ENCODE data around the gene RSAD1.

RSAD1 gene

GRCh38 chr17:50464736-50465135 lies 13.9 kb upstream of the RSAD1 start:
- Histone ChIP-seq H3K36me3 (replicated peaks) (no peaks in the 10 kb centered on the region), H3K4me1 (no peaks in the 10 kb centered on the region), H3K9me3 (no peaks in the 10 kb centered on the region), H3K4me3 (no peak overlapping the region), H3K27me3 (ENCODE audit: low read depth) (no peaks in the 10 kb centered on the region)
- in situ Hi-C loops (cut with MboI; ENCODE audit: low sequenced_read_pairs), result no loop called here
- DNase-seq (ENCODE audit: low spot score in 2 of 2), result no peak

- in situ Hi-C loops (cut with MboI; ENCODE audit: low sequenced_read_pairs), result no loop called here
- no peaks in the 10 kb centered on the region for H3K36me3 ChIP-seq (replicated peaks)
- H3K9me3 ChIP-seq, result no peaks in the 10 kb centered on the region
- no peaks in the 10 kb centered on the region for H3K4me1 ChIP-seq
- no peak overlapping the region for H3K4me3 ChIP-seq
- no peaks in the 10 kb centered on the region for H3K27me3 ChIP-seq (ENCODE audit: low read depth)
- DNase-seq (ENCODE audit: low spot score in 2 of 2), result no peak
These were observed 13.5 kb upstream of the RSAD1 start for GRCh38 chr17:50465171-50465570.

GRCh38 chr17:50465635-50466034 lies 13.0 kb upstream of the RSAD1 start:
- Histone ChIP-seq H3K4me3 (no peak overlapping the region), H3K9me3 (no peaks in the 10 kb centered on the region), H3K4me1 (no peaks in the 10 kb centered on the region), H3K27me3 (ENCODE audit: low read depth) (no peaks in the 10 kb centered on the region), H3K36me3 (replicated peaks) (no peaks in the 10 kb centered on the region)
- DNase-seq (ENCODE audit: low spot score in 2 of 2), result no peak
- in situ Hi-C loops (cut with MboI; ENCODE audit: low sequenced_read_pairs), result no loop called here

GRCh38 chr17:50466371-50467113 lies 12.1 kb upstream of the RSAD1 start:
- Histone ChIP-seq H3K4me3 (no peak overlapping the region), H3K4me1 (no peaks in the 10 kb centered on the region), H3K9me3 (no peaks in the 10 kb centered on the region), H3K36me3 (replicated peaks) (no peaks in the 10 kb centered on the region), H3K27me3 (ENCODE audit: low read depth) (no peaks in the 10 kb centered on the region)
- DNase-seq (ENCODE audit: low spot score in 2 of 2), result no peak
- in situ Hi-C loops (cut with MboI; ENCODE audit: low sequenced_read_pairs), result no loop called here

GRCh38 chr17:50467114-50467854 lies 11.4 kb upstream of the RSAD1 start:
- Histone ChIP-seq H3K27me3 (ENCODE audit: low read depth) (no peaks in the 10 kb centered on the region), H3K4me3 (no peak overlapping the region), H3K36me3 (replicated peaks) (no peaks in the 10 kb centered on the region), H3K4me1 (no peaks in the 10 kb centered on the region), H3K9me3 (no peaks in the 10 kb centered on the region)
- DNase-seq (ENCODE audit: low spot score in 2 of 2), result no peak
- in situ Hi-C loops (cut with MboI; ENCODE audit: low sequenced_read_pairs), result no loop called here

- DNase-seq (ENCODE audit: low spot score in 2 of 2), result no peak
These were observed 10.8 kb upstream of the RSAD1 start for GRCh38 chr17:50467855-50468303.

GRCh38 chr17:50468304-50469207 lies 10.1 kb upstream of the RSAD1 start, which contains the start of gene CHAD:
Gene CHAD, minus strand, starts transcription at chr17:50468880. Its CDS starts 67 bp downstream, at chr17:50468813.
- Histone ChIP-seq H3K27me3 (ENCODE audit: low read depth) (no peaks in the 10 kb centered on the region), H3K4me3 (no peak within 1 kb of the TSS), H3K36me3 (replicated peaks) (no peaks in the 10 kb centered on the region), H3K4me1 (no peaks in the 10 kb centered on the region), H3K9me3 (no peaks in the 10 kb centered on the region)
- in situ Hi-C loops (cut with MboI; ENCODE audit: low sequenced_read_pairs), result no loop called here
- DNase-seq (ENCODE audit: low spot score in 2 of 2), result no peak

More at GRCh38 chr17:50467855-50468303, 10.8 kb upstream of the RSAD1 start:
- H3K27me3 ChIP-seq (ENCODE audit: low read depth), result no peaks in the 10 kb centered on the region
- H3K4me1 ChIP-seq, result no peaks in the 10 kb centered on the region
- no peaks in the 10 kb centered on the region for H3K36me3 ChIP-seq (replicated peaks)
- H3K9me3 ChIP-seq, result no peaks in the 10 kb centered on the region
- in situ Hi-C loops (cut with MboI; ENCODE audit: low sequenced_read_pairs), result no loop called here
- no peak overlapping the region for H3K4me3 ChIP-seq

- no peaks in the 10 kb centered on the region for H3K27me3 ChIP-seq (ENCODE audit: low read depth)
- in situ Hi-C loops (cut with MboI; ENCODE audit: low sequenced_read_pairs), result no loop called here
- H3K4me1 ChIP-seq, result no peaks in the 10 kb centered on the region
- no peaks in the 10 kb centered on the region for H3K9me3 ChIP-seq
- H3K4me3 ChIP-seq, result no peak overlapping the region
- no peak for DNase-seq (ENCODE audit: low spot score in 2 of 2)
- H3K36me3 ChIP-seq (replicated peaks), result no peaks in the 10 kb centered on the region
These were observed 9.5 kb upstream of the RSAD1 start for GRCh38 chr17:50469208-50469605.

GRCh38 chr17:50469671-50470305 lies 8.9 kb upstream of the RSAD1 start:
- no peak overlapping the region for H3K4me3 ChIP-seq
- no peaks in the 10 kb centered on the region for H3K4me1 ChIP-seq
- DNase-seq (ENCODE audit: low spot score in 2 of 2), result no peak
- H3K27me3 ChIP-seq (ENCODE audit: low read depth), result no peaks in the 10 kb centered on the region
- no peaks in the 10 kb centered on the region for H3K36me3 ChIP-seq (replicated peaks)
- in situ Hi-C loops (cut with MboI; ENCODE audit: low sequenced_read_pairs), result no loop called here
- H3K9me3 ChIP-seq, result no peaks in the 10 kb centered on the region

GRCh38 chr17:50470426-50470825 lies 8.2 kb upstream of the RSAD1 start:
- in situ Hi-C loops (cut with MboI; ENCODE audit: low sequenced_read_pairs), result no loop called here
- no peaks in the 10 kb centered on the region for H3K4me1 ChIP-seq
- no peak overlapping the region for H3K4me3 ChIP-seq
- no peak for DNase-seq (ENCODE audit: low spot score in 2 of 2)
- no peaks in the 10 kb centered on the region for H3K27me3 ChIP-seq (ENCODE audit: low read depth)
- H3K36me3 ChIP-seq (replicated peaks), result no peaks in the 10 kb centered on the region
- no peaks in the 10 kb centered on the region for H3K9me3 ChIP-seq

- in situ Hi-C loops (cut with MboI; ENCODE audit: low sequenced_read_pairs), result no loop called here
These were observed 7.4 kb upstream of the RSAD1 start for GRCh38 chr17:50471009-50471905.

GRCh38 chr17:50472286-50472685 lies 6.4 kb upstream of the RSAD1 start:
- no peaks in the 10 kb centered on the region for H3K27me3 ChIP-seq (ENCODE audit: low read depth)
- no peaks in the 10 kb centered on the region for H3K4me1 ChIP-seq
- DNase-seq (ENCODE audit: low spot score in 2 of 2), result no peak
- in situ Hi-C loops (cut with MboI; ENCODE audit: low sequenced_read_pairs), result no loop called here
- no peak overlapping the region for H3K4me3 ChIP-seq
- no peaks in the 10 kb centered on the region for H3K9me3 ChIP-seq
- no peaks in the 10 kb centered on the region for H3K36me3 ChIP-seq (replicated peaks)

More at GRCh38 chr17:50471009-50471905, 7.4 kb upstream of the RSAD1 start:
- H3K27me3 ChIP-seq (ENCODE audit: low read depth), result no peaks in the 10 kb centered on the region
- H3K9me3 ChIP-seq, result no peaks in the 10 kb centered on the region
- H3K36me3 ChIP-seq (replicated peaks), result no peaks in the 10 kb centered on the region
- H3K4me1 ChIP-seq, result no peaks in the 10 kb centered on the region
- H3K4me3 ChIP-seq, result no peak overlapping the region
- DNase-seq (ENCODE audit: low spot score in 2 of 2), result no peak

All from HAP-1 (cell line).